Measurements from ENCODE around the gene VPS8. TPM values are rescaled to one million over a fixed set of nuclear protein-coding genes. Genes with fewer than 3 reads are reported as not detected.
A peak's percentile ranks its signal among the peaks of the same experiment; 100 is the strongest.
"Not testable (repeated sequence)": the region's sequence is repeated elsewhere in the genome, so short reads cannot be mapped to it uniquely, and the experiment has no call there.

VPS8 gene
- total RNA-seq, 2 donors from 2014 or later = 69.5 to 77.5 TPM

GRCh38 chr3:184945886-184946625, 134.1 kb downstream of the VPS8 start:
- DNase-seq = no peak
- H3K27ac Mint-ChIP-seq = no peak overlapping the region
- H3K4me3 Mint-ChIP-seq = peak overlapping the region; percentile 28
- H3K9me3 ChIP-seq (ENCODE audit: control insufficient read depth, low read length, poor library complexity, severe bottlenecking) = no peaks in the 10 kb centered on the region
- peaks cover 2% of the 10 kb centered on the region for H3K4me1 Mint-ChIP-seq
- H3K36me3 Mint-ChIP-seq (ENCODE audit: low read depth) = peaks cover 16% of the 10 kb centered on the region
- H3K27me3 Mint-ChIP-seq = no peaks in the 10 kb centered on the region
- no peak for ATAC-seq

GRCh38 chr3:184946917-184947316, 135.0 kb downstream of the VPS8 start:
- ATAC-seq (no peak), DNase-seq (no peak)
- peaks cover 2% of the 10 kb centered on the region for H3K4me1 Mint-ChIP-seq
- H3K9me3 ChIP-seq (ENCODE audit: control insufficient read depth, low read length, poor library complexity, severe bottlenecking) = no peaks in the 10 kb centered on the region
- peaks cover 16% of the 10 kb centered on the region for H3K36me3 Mint-ChIP-seq (ENCODE audit: low read depth)
- H3K27ac Mint-ChIP-seq = no peak overlapping the region
- no peaks in the 10 kb centered on the region for H3K27me3 Mint-ChIP-seq
- no peak overlapping the region for H3K4me3 Mint-ChIP-seq

DNA sequence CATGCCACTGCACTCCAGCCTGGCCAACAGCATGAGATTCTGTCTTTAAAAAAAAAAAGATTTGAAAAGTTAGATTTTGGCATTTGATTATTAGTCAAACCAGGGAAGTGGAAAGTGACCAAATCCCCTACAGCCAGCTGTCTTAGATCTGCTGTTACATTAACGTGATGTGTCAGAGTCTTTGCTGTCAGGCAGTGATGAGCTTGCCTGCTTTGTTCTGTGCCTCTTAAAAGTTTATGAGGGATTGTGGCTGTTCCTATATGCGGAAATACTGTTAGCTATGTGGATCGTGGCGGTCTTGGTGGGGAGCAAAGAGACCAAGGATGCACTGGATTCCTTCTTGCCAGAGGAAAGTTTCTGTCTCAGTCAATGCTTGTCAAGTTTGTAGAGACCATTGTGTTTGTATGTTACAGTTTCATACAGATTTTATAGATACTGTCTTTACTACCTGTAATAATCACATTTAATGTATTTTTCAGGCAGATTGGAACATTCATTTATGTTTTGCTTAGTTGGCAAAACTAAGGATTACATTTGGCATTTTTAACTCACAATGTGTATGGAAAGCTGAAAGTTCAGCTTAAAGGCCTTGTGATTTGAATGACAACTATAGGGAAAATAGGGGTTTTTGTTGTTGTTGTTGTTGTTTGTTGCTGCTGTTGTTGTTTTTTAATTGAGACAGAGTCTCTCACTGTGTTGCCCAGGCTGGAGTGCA, 137.4 kb downstream of the VPS8 start:
- H3K36me3 Mint-ChIP-seq (ENCODE audit: low read depth) = peaks cover 16% of the 10 kb centered on the region
- peaks cover 2% of the 10 kb centered on the region for H3K4me1 Mint-ChIP-seq
- H3K27ac Mint-ChIP-seq = no peak overlapping the region
- ATAC-seq = no peak
- no peaks in the 10 kb centered on the region for H3K27me3 Mint-ChIP-seq
- DNase-seq = no peak
- no peaks in the 10 kb centered on the region for H3K9me3 ChIP-seq (ENCODE audit: control insufficient read depth, low read length, poor library complexity, severe bottlenecking)
- no peak overlapping the region for H3K4me3 Mint-ChIP-seq

DNA sequence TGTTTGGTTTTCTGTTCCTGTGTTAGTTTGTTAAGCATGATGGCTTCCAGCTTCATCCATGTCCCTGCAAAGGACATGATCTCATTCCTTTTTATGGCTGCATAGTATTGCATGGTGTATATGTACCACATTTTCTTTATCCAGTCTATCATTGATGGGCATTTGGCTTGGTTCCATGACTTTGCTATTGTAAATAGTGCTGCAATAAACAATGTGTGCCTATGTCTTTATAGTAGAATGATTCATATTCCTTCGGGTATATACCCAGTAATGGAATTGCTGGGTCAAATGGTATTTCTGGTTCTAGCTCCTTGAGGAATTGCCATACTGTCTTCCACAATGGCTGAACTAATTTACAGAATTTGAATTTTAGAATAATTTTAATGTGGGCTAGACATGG, 138.8 kb downstream of the VPS8 start:
- H3K4me3 Mint-ChIP-seq; DNase-seq; H3K27me3 Mint-ChIP-seq; H3K9me3 ChIP-seq (ENCODE audit: control insufficient read depth, low read length, poor library complexity, severe bottlenecking); H3K4me1 Mint-ChIP-seq; ATAC-seq; H3K27ac Mint-ChIP-seq: not testable (repeated sequence)
- H3K36me3 Mint-ChIP-seq (ENCODE audit: low read depth) = peaks cover 12% of the 10 kb centered on the region

DNA sequence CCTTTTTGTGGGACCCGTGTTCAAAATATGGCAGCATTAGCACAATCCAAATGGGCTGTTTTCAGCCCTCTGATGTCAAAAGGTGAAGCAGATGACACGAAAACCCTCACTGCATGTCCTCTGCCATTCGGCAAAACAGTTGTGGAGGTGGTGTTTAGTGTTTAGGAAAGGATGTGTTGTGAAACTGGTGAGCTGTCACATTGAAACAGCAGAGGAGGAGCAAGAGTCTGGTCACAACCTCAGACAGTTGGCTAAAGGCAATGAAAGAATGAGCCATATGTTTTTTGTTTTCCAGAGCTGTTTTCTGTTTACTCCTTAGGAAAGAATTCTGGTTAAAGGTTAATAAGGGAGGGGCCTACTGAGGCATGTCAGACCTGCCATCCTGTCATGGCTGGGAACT, 140.7 kb downstream of the VPS8 start:
- peaks cover 6% of the 10 kb centered on the region for H3K4me1 Mint-ChIP-seq
- H3K9me3 ChIP-seq (ENCODE audit: control insufficient read depth, low read length, poor library complexity, severe bottlenecking) = no peaks in the 10 kb centered on the region
- no peaks in the 10 kb centered on the region for H3K27me3 Mint-ChIP-seq
- no peak for DNase-seq
- H3K27ac Mint-ChIP-seq = no peak overlapping the region
- peaks cover 10% of the 10 kb centered on the region for H3K36me3 Mint-ChIP-seq (ENCODE audit: low read depth)
- H3K4me3 Mint-ChIP-seq = no peak overlapping the region
- ATAC-seq = no peak

- Mint-ChIP-seq H3K36me3 (ENCODE audit: low read depth) (peaks cover 17% of the 10 kb centered on the region), H3K4me1 (peaks cover 6% of the 10 kb centered on the region), H3K4me3 (no peak overlapping the region), H3K27ac (no peak overlapping the region), H3K27me3 (no peaks in the 10 kb centered on the region)
- DNase-seq = no peak
- no peak for ATAC-seq
- no peaks in the 10 kb centered on the region for H3K9me3 ChIP-seq (ENCODE audit: control insufficient read depth, low read length, poor library complexity, severe bottlenecking)
These were observed 141.4 kb downstream of the VPS8 start for GRCh38 chr3:184953401-184953800.

DNA sequence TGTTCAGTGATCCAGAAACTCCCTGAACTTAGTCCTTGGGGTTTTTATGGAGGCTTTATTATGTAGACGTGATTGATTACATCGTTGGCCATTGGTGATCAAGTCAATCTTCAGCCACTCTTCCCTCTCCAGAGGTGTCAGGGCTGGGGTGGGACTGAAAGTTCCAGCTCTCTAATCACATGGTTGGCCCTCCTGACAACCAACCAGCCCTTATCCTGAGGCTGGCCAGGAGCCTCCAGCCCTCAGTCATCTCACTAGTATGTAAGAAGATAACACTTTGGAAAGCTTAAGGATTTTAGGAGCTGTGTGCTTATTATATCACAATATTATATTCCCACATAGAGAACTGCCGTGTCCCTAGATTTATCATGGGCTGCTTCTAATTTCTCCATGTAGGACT, 142.3 kb downstream of the VPS8 start:
- Mint-ChIP-seq H3K36me3 (ENCODE audit: low read depth) (peaks cover 18% of the 10 kb centered on the region), H3K4me3 (no peak overlapping the region), H3K27me3 (no peaks in the 10 kb centered on the region), H3K4me1 (peaks cover 6% of the 10 kb centered on the region), H3K27ac (no peak overlapping the region)
- ATAC-seq (no peak), DNase-seq (no peak)
- no peaks in the 10 kb centered on the region for H3K9me3 ChIP-seq (ENCODE audit: control insufficient read depth, low read length, poor library complexity, severe bottlenecking)

DNA sequence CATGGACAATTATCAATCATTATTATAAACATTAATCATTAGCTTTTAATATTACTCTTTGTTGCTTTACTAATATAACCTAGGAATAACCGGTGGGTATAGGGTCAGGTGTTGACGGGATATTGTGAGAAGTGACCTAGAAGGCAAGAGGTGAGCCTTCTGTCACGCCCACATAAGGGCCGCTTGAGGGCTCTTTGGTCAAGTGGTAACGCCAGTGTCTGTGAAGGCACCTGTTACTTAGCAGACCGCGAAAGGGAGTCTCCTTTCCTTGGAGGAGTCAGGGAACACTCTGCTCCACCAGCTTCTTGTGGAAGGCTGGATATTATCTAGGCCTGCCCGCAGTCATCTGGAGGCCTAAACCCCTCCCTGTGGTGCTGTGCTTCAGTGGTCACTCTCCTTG, 142.9 kb downstream of the VPS8 start:
- DNase-seq; H3K4me3 Mint-ChIP-seq; H3K9me3 ChIP-seq (ENCODE audit: control insufficient read depth, low read length, poor library complexity, severe bottlenecking); H3K27ac Mint-ChIP-seq; H3K27me3 Mint-ChIP-seq; H3K4me1 Mint-ChIP-seq; ATAC-seq: not testable (repeated sequence)
- peaks cover 15% of the 10 kb centered on the region for H3K36me3 Mint-ChIP-seq (ENCODE audit: low read depth)

DNA sequence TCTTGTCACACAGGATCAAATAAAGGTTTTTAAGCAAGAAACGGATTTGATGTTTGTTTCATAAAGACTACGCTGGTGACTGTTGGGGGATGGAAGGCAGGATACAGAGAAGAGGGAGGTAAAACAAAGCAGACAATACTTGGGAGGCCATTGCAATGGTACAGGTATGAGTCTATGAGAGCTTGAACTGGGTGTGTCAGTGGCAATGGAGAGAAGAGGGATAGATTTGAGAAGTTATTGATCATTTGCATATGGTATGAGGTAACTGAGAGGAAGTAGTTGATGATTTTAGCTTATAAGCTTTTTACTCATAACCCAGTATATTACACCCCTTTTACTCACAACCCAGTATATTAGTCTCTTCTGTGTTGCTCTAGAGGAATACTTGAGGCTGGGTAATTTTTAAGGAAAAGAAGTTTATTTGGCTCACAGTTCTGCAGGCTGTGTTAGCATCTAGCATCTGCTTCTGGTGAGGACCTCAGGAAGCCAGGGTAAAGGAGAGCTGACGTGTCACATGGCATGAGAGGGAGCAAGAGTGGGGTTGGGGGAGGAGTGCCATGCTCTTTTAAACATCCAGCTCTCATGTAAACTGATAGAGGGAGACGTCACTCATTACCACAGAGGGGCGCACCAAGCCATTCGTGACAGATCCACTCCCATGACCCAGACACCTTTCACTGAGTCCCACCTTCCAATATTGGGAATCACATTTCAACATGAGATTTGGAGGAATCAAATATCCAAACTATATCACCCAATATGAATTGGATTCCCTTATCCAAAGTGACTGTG, 153.9 kb downstream of the VPS8 start:
- ATAC-seq (no peak), DNase-seq (no peak)
- no peak overlapping the region for H3K4me3 Mint-ChIP-seq
- no peaks in the 10 kb centered on the region for H3K9me3 ChIP-seq (ENCODE audit: control insufficient read depth, low read length, poor library complexity, severe bottlenecking)
- H3K4me1 Mint-ChIP-seq = peaks cover 8% of the 10 kb centered on the region
- no peaks in the 10 kb centered on the region for H3K27me3 Mint-ChIP-seq
- no peak overlapping the region for H3K27ac Mint-ChIP-seq
- H3K36me3 Mint-ChIP-seq (ENCODE audit: low read depth) = peaks cover 13% of the 10 kb centered on the region

GRCh38 chr3:184968115-184968514, 156.1 kb downstream of the VPS8 start:
- Mint-ChIP-seq H3K27me3 (no peaks in the 10 kb centered on the region), H3K4me3 (no peak overlapping the region), H3K36me3 (ENCODE audit: low read depth) (peaks cover 17% of the 10 kb centered on the region), H3K27ac (no peak overlapping the region), H3K4me1 (peaks cover 6% of the 10 kb centered on the region)
- no peak for DNase-seq
- ATAC-seq = no peak
- H3K9me3 ChIP-seq (ENCODE audit: control insufficient read depth, low read length, poor library complexity, severe bottlenecking) = no peaks in the 10 kb centered on the region

DNA sequence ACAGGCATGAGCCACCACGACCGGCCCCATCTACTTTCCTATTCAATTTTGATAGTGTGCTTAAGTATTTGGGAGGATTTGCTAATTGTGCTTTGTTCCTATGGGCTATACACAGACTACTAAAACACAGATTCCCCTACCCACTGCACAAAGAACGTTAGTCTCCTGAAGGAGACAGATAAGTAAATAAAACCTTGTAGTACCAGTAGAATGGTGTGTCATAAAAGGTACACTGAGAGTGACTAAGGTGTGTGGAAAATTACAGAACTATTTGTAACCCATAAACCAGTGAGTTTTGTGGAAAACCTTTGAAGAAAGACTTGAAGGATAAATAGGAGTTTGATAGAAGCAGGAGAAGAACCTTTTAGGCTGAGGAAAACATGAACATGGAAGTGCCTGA, 158.2 kb downstream of the VPS8 start:
- Mint-ChIP-seq H3K27ac (no peak overlapping the region), H3K27me3 (no peaks in the 10 kb centered on the region), H3K4me1 (peaks cover 6% of the 10 kb centered on the region), H3K4me3 (no peak overlapping the region), H3K36me3 (ENCODE audit: low read depth) (peaks cover 20% of the 10 kb centered on the region)
- DNase-seq (no peak), ATAC-seq (no peak)
- no peaks in the 10 kb centered on the region for H3K9me3 ChIP-seq (ENCODE audit: control insufficient read depth, low read length, poor library complexity, severe bottlenecking)

DNA sequence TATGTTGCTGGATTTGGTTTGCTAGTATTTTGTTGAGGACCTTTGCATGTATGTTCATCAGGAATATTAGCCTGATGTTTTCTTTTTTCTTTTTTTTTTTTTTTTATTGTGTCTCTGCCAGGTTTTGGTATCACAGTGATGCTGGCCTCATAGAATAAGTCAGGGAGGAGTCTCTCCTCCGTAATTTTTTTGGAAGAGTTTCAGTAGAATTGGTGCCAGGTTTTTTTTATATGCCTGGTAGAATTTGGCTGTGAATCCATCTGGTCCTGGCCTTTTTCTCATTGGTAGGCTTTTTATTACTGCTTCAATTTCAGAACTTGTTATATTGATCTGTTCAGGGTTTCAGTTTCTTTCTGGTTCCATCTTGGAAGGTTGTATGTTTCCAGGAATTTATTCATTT, 165.8 kb downstream of the VPS8 start:
- Mint-ChIP-seq H3K27me3 (no peaks in the 10 kb centered on the region), H3K4me1 (peaks cover 9% of the 10 kb centered on the region), H3K4me3 (no peak overlapping the region), H3K27ac (no peak overlapping the region), H3K36me3 (ENCODE audit: low read depth) (peaks cover 18% of the 10 kb centered on the region)
- no peaks in the 10 kb centered on the region for H3K9me3 ChIP-seq (ENCODE audit: control insufficient read depth, low read length, poor library complexity, severe bottlenecking)
- no peak for ATAC-seq
- DNase-seq = no peak

DNA sequence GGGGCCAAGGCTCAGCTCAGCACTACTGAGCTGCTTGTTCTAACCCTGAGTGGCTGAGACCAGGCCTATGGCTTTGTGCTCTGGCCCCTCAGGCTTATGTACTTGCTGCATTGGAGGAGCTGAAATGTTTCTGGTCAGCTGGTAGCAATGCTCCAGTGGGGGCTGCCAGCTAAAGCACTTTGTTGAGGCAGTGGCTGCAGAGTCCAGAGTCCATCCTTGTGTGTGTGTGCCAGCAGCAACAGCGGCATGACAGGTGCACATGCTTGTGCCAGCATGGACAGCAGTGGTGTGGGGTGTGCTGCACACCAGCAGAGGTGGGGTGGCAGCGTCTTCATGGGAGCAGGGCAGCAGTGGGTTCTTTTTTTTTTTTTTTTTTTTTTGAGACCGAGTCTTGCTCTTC, 169.1 kb downstream of the VPS8 start:
- no peaks in the 10 kb centered on the region for H3K9me3 ChIP-seq (ENCODE audit: control insufficient read depth, low read length, poor library complexity, severe bottlenecking)
- Mint-ChIP-seq H3K36me3 (ENCODE audit: low read depth) (peaks cover 16% of the 10 kb centered on the region), H3K27ac (peak overlapping the region; percentile 14), H3K4me3 (no peak overlapping the region), H3K4me1 (peaks cover 6% of the 10 kb centered on the region), H3K27me3 (no peaks in the 10 kb centered on the region)
- ATAC-seq (no peak), DNase-seq (no peak)
